ENCODE measurements around the gene NKX1-2. TPM values are rescaled to one million over a fixed set of nuclear protein-coding genes. Genes with fewer than 3 reads are reported as not detected.

NKX1-2 gene
- total and polyA plus RNA-seq, 2 of the 4 experiments (the other 2 are of a cell fraction): not detected

DNA sequence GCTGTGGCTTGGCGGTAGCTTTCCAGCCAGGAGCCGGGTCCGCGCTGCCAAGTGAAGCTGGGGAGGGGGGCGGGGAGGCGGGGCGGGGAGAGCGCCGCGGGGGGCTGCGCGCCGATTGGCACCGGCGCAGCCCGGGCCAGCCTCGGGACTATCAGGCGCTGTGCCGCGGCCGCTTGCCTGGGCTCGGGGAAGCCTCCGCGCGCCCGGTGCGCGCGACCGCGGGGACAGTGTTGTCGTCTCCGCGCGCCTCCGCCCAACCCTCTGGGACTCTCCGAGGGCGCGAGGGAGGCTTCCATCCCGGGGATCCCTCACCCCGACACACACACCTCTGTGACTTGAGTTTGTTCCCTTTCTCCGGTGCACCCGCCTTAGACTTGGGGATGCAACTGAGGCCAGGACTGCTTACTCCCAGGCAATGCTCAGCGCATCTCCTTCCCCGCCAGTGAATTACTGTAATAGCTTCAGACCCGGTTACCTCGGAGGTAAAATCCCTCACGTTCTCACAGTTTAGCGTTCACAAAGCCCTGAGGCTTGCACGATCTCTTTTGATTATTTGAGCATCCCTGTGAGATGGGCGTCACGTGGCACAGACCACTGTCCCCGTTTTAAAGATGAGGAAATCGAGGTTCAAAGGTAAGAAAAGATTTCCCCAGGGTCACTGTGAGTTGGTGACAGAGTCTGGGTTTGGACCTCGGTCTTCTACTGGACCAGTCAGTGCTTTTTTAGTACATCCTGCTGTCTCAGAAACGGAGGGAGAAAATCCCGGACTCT, at the start of gene NKX1-2 (continued):
- TF ChIP-seq CHD1 (IDR thresholded peaks at IDR 0.05; ENCODE audit: low read depth, low read length): no peak
- no peak for TF ChIP-seq MAFK (IDR thresholded peaks at IDR 0.05; ENCODE audit: low read depth, low read length)

DNA sequence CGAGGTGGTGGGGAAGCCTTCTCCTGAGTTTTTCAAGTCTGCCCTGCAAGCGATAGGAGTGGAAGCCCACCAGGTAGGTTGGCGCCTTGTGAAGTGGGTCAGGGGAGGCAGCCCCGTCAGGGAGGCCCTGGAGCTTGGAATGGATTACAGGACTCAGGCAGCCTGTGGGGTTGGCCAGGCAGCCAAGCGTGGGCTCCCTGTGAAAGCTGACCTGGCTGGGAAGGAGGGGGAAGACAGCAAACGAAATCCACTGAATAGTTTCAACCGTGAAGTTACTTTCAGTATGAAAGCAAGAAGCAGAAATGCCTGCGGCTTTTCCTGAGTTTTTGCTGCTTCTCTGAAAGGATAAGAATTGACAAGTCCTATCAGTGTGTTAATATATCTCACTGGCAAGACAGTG, 48.2 kb upstream of the NKX1-2 start:
- Histone ChIP-seq H2AFZ (replicated peaks; ENCODE audit: low read length, poor library complexity) (no peak overlapping the region), H3K14ac (replicated peaks; ENCODE audit: low read depth, low read length) (no peak overlapping the region), H3K27ac (ENCODE audit: insufficient read depth, low read length) (no peak overlapping the region), H2AK9ac (replicated peaks; ENCODE audit: low read depth, low read length, poor library complexity) (no peak overlapping the region), H4K8ac (ENCODE audit: low read depth in 2 of 2, low read length in 2 of 2) (no peak overlapping the region), H4K5ac (ENCODE audit: low read depth, low read length) (no peak overlapping the region), H4K20me1 (ENCODE audit: insufficient read depth, low read length) (no peaks in the 10 kb centered on the region), H3K23ac (ENCODE audit: low read depth, low read length) (no peak overlapping the region), H3K4ac (ENCODE audit: low read depth, low read length) (no peak overlapping the region), H2BK120ac (ENCODE audit: low read depth, low read length) (no peak overlapping the region), H3K4me3 (ENCODE audit: insufficient read depth, low read depth, low read length) (no peak overlapping the region), H2BK15ac (ENCODE audit: low read depth, low read length) (no peak overlapping the region), H3K4me2 (ENCODE audit: low read depth, low read length) (no peak overlapping the region), H3K18ac (ENCODE audit: low read depth, low read length) (no peak overlapping the region), H3K9me1 (ENCODE audit: insufficient read depth, low read length) (no peaks in the 10 kb centered on the region), H2BK20ac (ENCODE audit: low read depth, low read length) (no peak overlapping the region), H3K4me1 (ENCODE audit: control insufficient read depth, insufficient read depth, low read length) (no peaks in the 10 kb centered on the region), H2BK5ac (ENCODE audit: low read depth, low read length, poor library complexity, severe bottlenecking) (no peak overlapping the region), H3K79me1 (ENCODE audit: low read depth in 1 of 2, low read length in 2 of 2) (no peaks in the 10 kb centered on the region), H3K9me3 (ENCODE audit: control insufficient read depth, insufficient read depth, low read length) (0 out of 2 replicates have a peak, but pooled peaks cover 2% of the 10 kb centered on the region), H3K36me3 (ENCODE audit: control insufficient read depth, insufficient read depth, low read length) (no peaks in the 10 kb centered on the region), H2AK5ac (ENCODE audit: low read depth, low read length) (no peak overlapping the region), H3K56ac (ENCODE audit: extremely low read depth, insufficient read depth, low read length) (no peak overlapping the region), H3K27me3 (ENCODE audit: control insufficient read depth, insufficient read depth, low read length) (no peaks in the 10 kb centered on the region), H4K91ac (ENCODE audit: insufficient read depth, low read depth, low read length) (no peak overlapping the region), H3K9ac (ENCODE audit: low read depth, low read length) (no peak overlapping the region)
- CTCF ChIA-PET: no interaction called here
- no peak for DNase-seq
- TF ChIP-seq POLR2A (IDR thresholded peaks at IDR 0.05; ENCODE audit: low read depth, low read length): no peak
- TF ChIP-seq FOS (IDR thresholded peaks at IDR 0.05; ENCODE audit: low read depth, low read length): no peak
- TF ChIP-seq SMC3 (IDR thresholded peaks at IDR 0.05; ENCODE audit: low read depth, low read length): no peak
- BruUV-seq (replicated peaks): no TSS peak
- dilution Hi-C loops (cut with HindIII; ENCODE audit: low sequenced_read_pairs, unreplicated experiment): no loop called here
- intact Hi-C loops (cut with micrococcal nuclease): no loop called here
- in situ Hi-C loops (cut with MboI; ENCODE audit: low sequenced_read_pairs): no loop called here
- 60% methylated on average over 3 of the region's 8 CpGs; no CpG with 5 or more reads in 1 of the 2 experiments for WGBS, 2 experiments (ENCODE audit: extremely low coverage in 2 of 2, insufficient read length in 1 of 2)
- ATAC-seq (ENCODE audit: low read depth): no peak
- POLR2A ChIA-PET (ENCODE audit: unreplicated experiment): no interaction called here
